KOPT-K1 (cell line): Measurements from ENCODE around the gene POLK.
"Not testable (repeated sequence)": the region's sequence is repeated elsewhere in the genome, so short reads cannot be mapped to it uniquely, and the experiment has no call there.

Experiments used
- H3K27ac ChIP-seq: fragments of 200-600 bp; sonication (generic); 2 replicates; pipeline ENCODE4 v1.5.1; 2016; ENCODE audit warnings: antibody characterized with exemption, mild to moderate bottlenecking, low read depth, low read length; ENCODE audit not compliant: poor library complexity, severe bottlenecking
- H3K36me3 ChIP-seq: fragments of 200-600 bp; sonication (generic); 2 replicates; pipeline ENCODE4 v1.5.1; 2017; ENCODE audit warnings: antibody characterized with exemption, mild to moderate bottlenecking, low read length, moderate library complexity; ENCODE audit not compliant: insufficient read depth
- H3K9me3 ChIP-seq: fragments of 200-600 bp; sonication (generic); 2 replicates; pipeline ENCODE4 v1.5.1; 2017; ENCODE audit warnings: antibody characterized with exemption, low read length, mild to moderate bottlenecking; ENCODE audit not compliant: insufficient read depth, poor library complexity, severe bottlenecking

The POLK gene

DNA sequence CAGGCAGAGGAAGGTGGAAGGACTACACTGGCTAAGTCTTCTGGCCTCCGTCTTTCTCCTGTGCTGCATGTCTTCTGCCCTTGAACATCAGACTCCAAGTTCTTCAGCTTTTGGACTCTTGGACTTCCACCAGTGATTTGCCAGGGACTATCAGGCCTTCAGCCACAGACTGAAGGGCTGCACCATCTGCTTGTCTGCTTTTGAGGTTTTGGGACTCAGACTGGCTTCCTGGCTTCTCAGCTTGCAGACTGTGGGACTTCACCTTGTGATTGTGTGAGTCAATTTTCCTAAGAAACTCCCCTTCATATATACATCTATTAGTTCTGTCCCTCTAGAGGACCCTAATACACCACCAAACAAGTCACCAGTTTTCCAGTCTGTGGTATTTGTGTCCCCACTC lies 89.9 kb downstream of the POLK start:
- H3K27ac ChIP-seq, result no peak overlapping the region
- peaks cover 14% of the 10 kb centered on the region for H3K36me3 ChIP-seq
- no peaks in the 10 kb centered on the region for H3K9me3 ChIP-seq

GRCh38 chr5:75601996-75602395 lies 90.3 kb downstream of the POLK start:
- H3K36me3 ChIP-seq, result peaks cover 14% of the 10 kb centered on the region
- H3K9me3 ChIP-seq, result no peaks in the 10 kb centered on the region
- no peak overlapping the region for H3K27ac ChIP-seq

DNA sequence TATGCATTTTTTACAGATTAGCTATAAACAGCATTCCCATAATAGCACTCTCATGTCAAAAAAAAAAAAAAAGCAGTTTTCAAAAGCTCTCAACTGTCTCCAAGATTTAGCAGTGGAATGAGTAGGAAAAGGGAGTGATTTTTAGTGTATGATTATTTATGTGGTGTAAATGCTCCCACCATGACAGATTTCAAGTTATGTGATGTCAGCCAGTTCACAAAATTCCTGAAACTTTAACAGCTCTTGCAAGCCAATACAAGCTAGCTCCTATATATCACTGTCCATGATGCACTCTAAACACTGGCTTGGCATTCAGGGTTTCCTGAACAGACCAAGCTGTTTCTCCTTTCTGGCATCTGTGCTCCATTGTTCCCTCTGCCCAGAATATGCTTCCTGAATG lies 91.7 kb downstream of the POLK start:
- no peak overlapping the region for H3K27ac ChIP-seq

GRCh38 chr5:75603821-75604220 lies 92.1 kb downstream of the POLK start:
- peaks cover 14% of the 10 kb centered on the region for H3K36me3 ChIP-seq
- H3K27ac ChIP-seq, result no peak overlapping the region
- H3K9me3 ChIP-seq, result no peaks in the 10 kb centered on the region

More for the DNA sequence above, 91.7 kb downstream of the POLK start:
- Histone ChIP-seq H3K9me3 (no peaks in the 10 kb centered on the region), H3K36me3 (peaks cover 14% of the 10 kb centered on the region)

DNA sequence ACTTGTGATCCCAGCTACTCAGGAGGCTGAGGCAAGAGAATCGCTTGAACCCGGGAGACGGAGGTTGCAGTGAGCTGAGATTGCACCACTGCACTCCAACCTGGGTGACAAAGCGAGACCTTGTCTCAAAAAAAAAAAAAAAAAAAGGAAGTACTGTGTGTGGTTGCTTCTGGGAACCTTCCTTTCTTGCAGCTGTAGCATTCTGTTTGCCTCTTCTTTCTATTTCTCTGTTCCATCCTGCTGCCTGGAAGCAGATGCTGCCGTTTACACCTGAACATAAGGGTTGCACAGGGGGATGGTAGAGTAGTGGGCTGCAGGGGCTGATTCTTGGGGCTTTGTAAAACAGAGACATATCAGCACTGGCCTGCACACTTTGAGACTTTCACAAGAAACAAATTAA lies 95.7 kb downstream of the POLK start:
- H3K36me3 ChIP-seq, H3K9me3 ChIP-seq, H3K27ac ChIP-seq: not testable (repeated sequence)

DNA sequence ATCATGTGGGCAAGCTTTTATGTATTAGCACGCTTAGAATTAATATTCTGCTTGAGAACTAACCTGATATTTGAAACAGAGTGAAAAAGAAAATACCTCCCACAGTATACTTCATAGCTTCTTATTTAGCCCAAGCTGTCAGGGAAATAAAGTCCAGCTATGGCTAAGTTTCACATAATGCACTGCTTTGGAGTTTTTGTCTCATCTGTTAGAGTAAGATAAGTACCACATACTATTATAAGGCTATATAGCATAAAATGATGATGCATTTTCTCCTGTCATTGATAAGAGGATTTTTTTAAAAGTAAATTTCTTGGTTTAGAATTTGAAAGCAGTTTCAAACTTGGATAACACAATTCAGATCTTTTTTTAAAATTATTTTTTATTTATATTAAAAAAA lies 97.2 kb downstream of the POLK start:
- H3K9me3 ChIP-seq, result no peaks in the 10 kb centered on the region
- no peaks in the 10 kb centered on the region for H3K36me3 ChIP-seq
- H3K27ac ChIP-seq, result no peak overlapping the region

DNA sequence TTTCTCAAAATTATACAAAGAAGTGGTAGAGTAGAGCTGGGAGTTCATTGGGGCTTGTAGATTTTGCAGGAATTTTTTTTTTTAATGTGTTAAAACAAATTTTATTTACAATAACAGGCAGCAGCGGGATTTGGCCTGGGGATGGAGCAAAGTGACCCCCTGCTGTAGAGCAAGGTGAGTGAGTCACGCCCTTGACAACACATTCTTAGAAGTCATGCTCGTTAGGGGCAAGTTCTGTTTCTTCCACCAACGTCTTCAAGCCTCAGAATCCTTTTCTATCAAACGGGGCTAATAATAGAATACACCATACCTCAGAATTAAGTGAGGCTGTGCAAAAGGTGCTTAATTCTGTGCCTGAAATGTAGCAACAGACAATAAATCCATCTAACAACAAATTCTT lies 98.5 kb downstream of the POLK start:
- no peaks in the 10 kb centered on the region for H3K9me3 ChIP-seq
- H3K27ac ChIP-seq, result no peak overlapping the region
- no peaks in the 10 kb centered on the region for H3K36me3 ChIP-seq

- not testable (repeated sequence) for H3K9me3 ChIP-seq, H3K36me3 ChIP-seq, H3K27ac ChIP-seq
Observed at GRCh38 chr5:75610859-75611310, 99.2 kb downstream of the POLK start.

DNA sequence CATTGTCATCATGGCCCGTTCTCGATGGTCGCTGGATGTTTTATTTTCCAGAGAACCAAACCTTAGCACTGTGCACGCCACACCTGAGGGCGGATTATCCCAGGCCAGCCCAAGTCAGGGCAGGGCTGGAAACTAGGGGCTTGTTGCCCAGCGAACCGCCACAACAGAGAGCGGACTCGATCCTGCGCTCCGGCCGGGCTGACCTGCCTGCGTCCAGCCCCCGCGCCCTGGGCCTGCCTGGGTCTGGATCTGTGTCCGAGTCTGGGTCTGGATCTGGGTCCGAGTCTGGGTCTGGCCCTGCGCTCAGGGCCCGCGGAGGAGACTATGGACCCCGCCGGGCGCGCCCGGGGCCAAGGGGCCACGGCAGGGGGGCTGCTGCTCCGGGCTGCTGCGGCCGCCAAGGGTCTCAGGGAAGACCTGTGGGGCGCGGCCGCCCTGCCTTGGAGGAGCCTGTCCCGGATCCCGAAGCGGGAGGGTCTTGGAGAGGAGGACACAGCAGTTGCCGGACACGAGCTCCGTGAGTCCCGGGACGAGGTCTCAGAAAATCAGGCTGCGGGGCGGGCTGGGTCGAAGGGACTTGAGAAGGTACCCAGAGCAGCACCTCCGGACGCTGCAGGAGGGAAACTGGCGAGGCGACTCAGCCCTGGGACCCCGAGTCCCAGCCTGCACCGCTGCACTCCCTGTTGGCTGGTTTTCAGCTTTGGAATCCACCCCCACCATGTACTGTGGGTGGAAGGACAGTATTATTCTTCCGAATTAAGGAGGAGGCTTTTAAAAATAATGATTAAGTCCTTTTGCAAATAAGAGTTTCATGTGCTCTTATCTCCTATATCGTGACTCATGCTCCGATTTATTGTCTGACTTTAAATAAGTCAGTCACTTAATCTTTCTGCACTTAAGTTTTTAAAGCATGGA lies 99.9 kb downstream of the POLK start, which contains the start of gene ANKDD1B:
TSS of gene ANKDD1B (plus strand) at position 143 of the 915 bp plus-strand sequence. CDS start at position 325, 182 bp downstream.
- Histone ChIP-seq H3K27ac (no peak within 1 kb of the TSS), H3K9me3 (no peaks in the 10 kb centered on the region), H3K36me3 (no peaks in the 10 kb centered on the region)

DNA sequence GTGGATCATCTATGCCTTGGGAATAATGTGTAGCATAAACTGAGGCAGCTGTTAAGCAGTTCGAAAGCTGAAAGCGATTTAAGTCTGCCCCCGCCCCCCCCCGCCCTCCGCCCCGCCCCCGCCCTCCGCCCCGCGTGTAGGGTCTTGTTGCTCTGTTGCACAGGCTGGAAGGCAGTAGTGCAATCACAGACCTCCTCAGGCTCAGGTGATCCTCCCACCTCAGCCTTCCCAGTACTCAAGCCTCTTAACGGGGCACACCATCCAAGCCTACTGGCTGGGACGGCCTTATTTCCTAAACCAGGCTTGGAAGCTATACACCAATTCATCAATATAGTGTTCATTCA lies 100.5 kb downstream of the POLK start:
- Histone ChIP-seq H3K36me3 (no peaks in the 10 kb centered on the region), H3K9me3 (no peaks in the 10 kb centered on the region), H3K27ac (no peak overlapping the region)

GRCh38 chr5:75612901-75613300 lies 101.2 kb downstream of the POLK start:
- H3K36me3 ChIP-seq, result no peaks in the 10 kb centered on the region
- no peaks in the 10 kb centered on the region for H3K9me3 ChIP-seq
- no peak overlapping the region for H3K27ac ChIP-seq

GRCh38 chr5:75614176-75614575 lies 102.5 kb downstream of the POLK start:
- no peaks in the 10 kb centered on the region for H3K36me3 ChIP-seq
- H3K27ac ChIP-seq, result no peak overlapping the region
- no peaks in the 10 kb centered on the region for H3K9me3 ChIP-seq

DNA sequence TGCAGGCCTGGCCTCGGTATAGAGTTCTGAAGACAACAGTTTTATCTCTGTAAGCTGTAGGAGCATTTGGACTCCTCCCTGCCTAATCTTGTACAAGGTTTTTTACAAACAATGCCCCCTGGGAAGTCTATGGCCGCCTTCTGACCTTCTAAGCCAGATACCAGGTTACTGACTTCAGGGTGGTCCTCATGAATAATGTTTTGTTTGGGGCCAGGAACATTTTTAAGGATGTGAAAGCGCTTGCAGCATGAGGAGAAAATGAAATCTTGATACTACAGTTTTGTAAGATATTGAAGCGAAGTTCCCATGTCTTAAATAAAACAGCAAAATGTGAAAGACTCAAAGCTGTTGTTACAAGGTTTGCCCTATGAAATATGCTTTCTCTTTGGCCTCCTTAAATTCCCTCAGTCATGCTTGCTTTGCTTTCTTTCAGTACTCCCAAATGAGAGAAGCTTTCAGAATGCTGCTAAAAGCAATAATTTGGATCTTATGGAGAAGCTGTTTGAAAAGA lies 104.7 kb downstream of the POLK start:
- Histone ChIP-seq H3K9me3 (no peaks in the 10 kb centered on the region), H3K27ac (no peak overlapping the region), H3K36me3 (no peaks in the 10 kb centered on the region)

DNA sequence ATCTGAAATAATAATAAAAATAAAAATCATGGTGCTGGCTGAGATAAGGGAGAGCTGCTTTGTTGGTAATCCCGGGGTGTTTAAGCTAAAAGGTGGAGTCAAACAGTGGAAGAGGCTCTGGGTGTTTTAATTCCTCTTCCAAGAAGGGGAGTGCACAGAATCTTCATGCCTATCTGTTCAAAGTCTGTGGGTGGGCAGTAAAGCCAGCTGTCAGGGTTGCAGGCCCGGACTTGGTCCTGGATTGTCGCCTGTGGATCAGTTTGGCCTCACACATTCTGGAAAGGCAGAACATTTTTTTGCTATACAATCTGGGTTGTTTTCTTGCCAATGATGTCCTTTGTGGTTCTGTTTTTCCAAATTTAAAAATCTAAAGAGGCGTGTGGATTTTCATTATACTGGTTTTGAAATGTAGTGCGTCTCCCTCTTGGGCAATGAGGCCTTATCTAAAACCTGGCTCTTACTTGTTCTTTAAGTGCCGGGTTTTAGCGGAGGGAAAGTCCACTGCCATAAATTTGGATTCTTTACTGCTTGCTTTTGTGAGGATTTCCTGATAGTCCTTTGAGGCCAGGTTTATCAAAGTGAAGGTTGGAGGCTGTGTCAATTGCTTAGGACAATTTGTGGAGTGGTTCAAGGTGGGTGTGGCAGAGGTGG lies 105.4 kb downstream of the POLK start:
- Histone ChIP-seq H3K27ac (no peak overlapping the region), H3K9me3 (no peaks in the 10 kb centered on the region)

DNA sequence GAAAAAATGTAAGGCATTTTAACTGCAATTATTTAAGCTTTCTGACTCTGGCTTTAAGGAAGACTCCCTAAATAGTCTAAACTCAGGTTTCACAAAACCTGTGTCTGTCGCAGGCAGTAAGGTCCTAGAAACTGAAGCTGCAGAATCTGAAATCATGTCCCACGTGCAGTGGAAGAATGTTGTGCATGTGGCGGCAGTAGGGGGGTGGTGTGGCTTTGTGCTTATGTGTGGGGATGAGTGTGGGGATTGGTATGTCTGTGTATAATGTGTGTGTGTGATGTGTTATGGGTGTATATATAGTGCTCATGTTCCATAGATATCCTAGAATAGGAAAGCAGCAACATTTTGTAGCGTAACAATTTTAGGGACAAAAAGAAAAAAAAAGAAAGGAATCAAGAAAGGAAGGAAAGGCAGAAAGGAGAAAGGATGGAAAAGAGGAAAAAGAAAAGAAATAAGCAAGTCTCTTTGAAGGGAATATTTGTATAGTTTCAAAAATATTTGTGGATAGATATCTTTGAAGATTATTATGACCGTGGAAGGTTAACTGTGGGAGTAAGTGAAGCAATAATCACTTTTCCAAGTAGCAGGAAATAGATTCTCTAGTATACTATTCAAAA lies 106.2 kb downstream of the POLK start:
- H3K27ac ChIP-seq, result no peak overlapping the region

More for the DNA sequence above, 105.4 kb downstream of the POLK start:
- no peaks in the 10 kb centered on the region for H3K36me3 ChIP-seq

More for the DNA sequence above, 106.2 kb downstream of the POLK start:
- H3K9me3 ChIP-seq, result no peaks in the 10 kb centered on the region
- H3K36me3 ChIP-seq, result no peaks in the 10 kb centered on the region
